Tibial nerve (tissue), 4 donors: Measurements from ENCODE around the gene RBBP8. TPM values are rescaled to one million over a fixed set of nuclear protein-coding genes. Genes with fewer than 3 reads are reported as not detected.

ENCODE experiments used
- DNase-seq, 2 donors: peaks; one replicate each; pipeline ENCODE4 v3.0.0-alpha.2; 2019; ENCODE audit warnings: low spot score in 2 of 2
- H3K27ac ChIP-seq, 4 donors: fragments of 200-600 bp; sonication (generic) in 3 of 4; one replicate each; pipeline ENCODE4 v1.5.1; 2017 to 2019; ENCODE audit warnings: mild to moderate bottlenecking in 1 of 4
- H3K27me3 ChIP-seq, 2 donors: fragments of 200-600 bp; sonication (generic) in 1 of 2; one replicate each; pipeline versions ENCODE4 v1.5.1 to v1.6.0; 2017 to 2019
- H3K36me3 ChIP-seq, 3 donors: fragments of 200-600 bp; sonication (generic); one replicate each; pipeline ENCODE4 v1.5.1; 2018 to 2019
- H3K4me1 ChIP-seq, 4 donors: fragments of 200-600 bp; sonication (generic) in 3 of 4; one replicate each; pipeline ENCODE4 v1.5.1; 2017 to 2019
- H3K4me3 ChIP-seq, 4 donors: fragments of 200-600 bp; sonication (generic) in 3 of 4; one replicate each; pipeline ENCODE4 v1.5.1; 2017 to 2019; ENCODE audit warnings: mild to moderate bottlenecking in 1 of 4, moderate library complexity in 1 of 4
- H3K9me3 ChIP-seq, 4 donors: fragments of 200-600 bp; sonication (generic) in 3 of 4; one replicate each; pipeline ENCODE4 v1.5.1; 2017 to 2019
- CTCF ChIP-seq, 5 experiments: fragments of 200-600 bp in 3 of 5; fragments of 450-650 bp in 2 of 5; sonication (generic) in 3 of 5; IDR thresholded peaks; one replicate each; pipeline ENCODE4 v1.5.1; 2016 to 2019; ENCODE audit warnings: antibody characterized with exemption in 5 of 5, mild to moderate bottlenecking in 3 of 5, moderate library complexity in 2 of 5
- EP300 ChIP-seq, 2 donors: sonication (generic); formaldehyde crosslinking; IDR thresholded peaks; one replicate each; pipeline ENCODE4 v1.6.1; 2017; ENCODE audit warnings: antibody characterized with exemption in 2 of 2, mild to moderate bottlenecking in 1 of 2
- POLR2A ChIP-seq, 2 donors: fragments of 450-650 bp; IDR thresholded peaks; one replicate each; pipeline ENCODE4 v1.6.1; 2017; ENCODE audit warnings: antibody characterized with exemption in 2 of 2, mild to moderate bottlenecking in 2 of 2, moderate library complexity in 2 of 2
- WGBS, 2 donors: methylation state at CpG; one replicate each; pipeline ENCODE4 v1.1.5; 2018; 5-methylcytosine and 5-hydroxymethylcytosine counted together
- total RNA-seq, 4 donors: library from RNA; depleted of rRNA; stranded (reverse); fragments of >200 nt; gene quantifications; one replicate each; pipeline ENCODE4 v1.1.0, GENCODE V29; 2016

The RBBP8 gene
- total RNA-seq, 4 donors from 2014 or later: 8.3 to 43.8 (median 13.5) TPM

- no peak overlapping the region for H3K27ac ChIP-seq
- H3K4me1 ChIP-seq: no peaks in the 10 kb centered on the region
- H3K36me3 ChIP-seq: no peaks in the 10 kb centered on the region
- H3K27me3 ChIP-seq: no peaks in the 10 kb centered on the region
- TF ChIP-seq EP300 (IDR thresholded peaks at IDR 0.05): no peak
- no peak for TF ChIP-seq POLR2A (IDR thresholded peaks at IDR 0.05)
- no peak for TF ChIP-seq CTCF (IDR thresholded peaks at IDR 0.05)
- H3K4me3 ChIP-seq: no peak overlapping the region
- peaks cover 0 to 4% (median 0%) of the 10 kb centered on the region in 4 donors for H3K9me3 ChIP-seq
- no peak for DNase-seq
These were observed 109.0 kb downstream of the RBBP8 start for GRCh38 chr18:23042133-23042532.

- H3K27me3 ChIP-seq: no peaks in the 10 kb centered on the region
- H3K27ac ChIP-seq: no peak overlapping the region
- TF ChIP-seq POLR2A (IDR thresholded peaks at IDR 0.05) (no peak), EP300 (IDR thresholded peaks at IDR 0.05) (no peak), CTCF (IDR thresholded peaks at IDR 0.05) (no peak)
- H3K9me3 ChIP-seq: peaks cover 0 to 4% (median 0%) of the 10 kb centered on the region in 4 donors
- H3K36me3 ChIP-seq: no peaks in the 10 kb centered on the region
- WGBS, 2 donors: 83 to 87% methylated on average over 7 of the region's 7 CpGs
- no peaks in the 10 kb centered on the region for H3K4me1 ChIP-seq
- DNase-seq: no peak
- no peak overlapping the region for H3K4me3 ChIP-seq
These were observed 110.8 kb downstream of the RBBP8 start for GRCh38 chr18:23043803-23044376.

GRCh38 chr18:23049698-23050373, 116.7 kb downstream of the RBBP8 start:
- DNase-seq: no peak
- H3K36me3 ChIP-seq: no peaks in the 10 kb centered on the region
- TF ChIP-seq EP300 (IDR thresholded peaks at IDR 0.05): no peak
- no peak for TF ChIP-seq POLR2A (IDR thresholded peaks at IDR 0.05)
- no peak for TF ChIP-seq CTCF (IDR thresholded peaks at IDR 0.05)
- no peak overlapping the region for H3K27ac ChIP-seq
- H3K27me3 ChIP-seq: no peaks in the 10 kb centered on the region
- H3K4me3 ChIP-seq: no peak overlapping the region
- peaks cover 0 to 12% (median 0%) of the 10 kb centered on the region in 4 donors for H3K4me1 ChIP-seq
- WGBS, 2 donors: 80 to 86% methylated on average over 5 of the region's 5 CpGs
- no peaks in the 10 kb centered on the region for H3K9me3 ChIP-seq

- no peak overlapping the region for H3K4me3 ChIP-seq
- no peak for TF ChIP-seq CTCF (IDR thresholded peaks at IDR 0.05)
- no peak for TF ChIP-seq EP300 (IDR thresholded peaks at IDR 0.05)
- no peak for TF ChIP-seq POLR2A (IDR thresholded peaks at IDR 0.05)
- no peaks in the 10 kb centered on the region for H3K9me3 ChIP-seq
- H3K36me3 ChIP-seq: no peaks in the 10 kb centered on the region
- H3K27me3 ChIP-seq: no peaks in the 10 kb centered on the region
- DNase-seq: no peak
- no peak overlapping the region for H3K27ac ChIP-seq
- 40 to 49% methylated on average over 15 of the region's 15 CpGs for whole genome bisulfite sequencing, 2 donors
- H3K4me1 ChIP-seq: peaks cover 0 to 12% (median 0%) of the 10 kb centered on the region in 4 donors
These were observed 120.8 kb downstream of the RBBP8 start for GRCh38 chr18:23053776-23054457.

- Histone ChIP-seq H3K27ac (no peak overlapping the region), H3K4me3 (no peak overlapping the region), H3K27me3 (no peaks in the 10 kb centered on the region), H3K4me1 (peaks cover 0 to 12% (median 0%) of the 10 kb centered on the region in 4 donors), H3K9me3 (no peaks in the 10 kb centered on the region), H3K36me3 (no peaks in the 10 kb centered on the region)
- no peak for TF ChIP-seq CTCF (IDR thresholded peaks at IDR 0.05)
- WGBS, 2 donors: 75 to 82% methylated on average over 6 of the region's 6 CpGs
- DNase-seq: no peak
These were observed 121.4 kb downstream of the RBBP8 start for GRCh38 chr18:23054553-23054952.
